NCI-H526 treated with DMSO at 0.1 percent for 48 hours (cell line): ENCODE data around the gene BTBD9.

Experiments
- DNase-seq: peaks from one replicate; lab custom pipeline; 2025; lab: John Stamatoyannopoulos, UW

Gene BTBD9

GRCh38 chr6:38481211-38481836, 158.4 kb downstream of the BTBD9 start:
- no peak for DNase-seq

DNA sequence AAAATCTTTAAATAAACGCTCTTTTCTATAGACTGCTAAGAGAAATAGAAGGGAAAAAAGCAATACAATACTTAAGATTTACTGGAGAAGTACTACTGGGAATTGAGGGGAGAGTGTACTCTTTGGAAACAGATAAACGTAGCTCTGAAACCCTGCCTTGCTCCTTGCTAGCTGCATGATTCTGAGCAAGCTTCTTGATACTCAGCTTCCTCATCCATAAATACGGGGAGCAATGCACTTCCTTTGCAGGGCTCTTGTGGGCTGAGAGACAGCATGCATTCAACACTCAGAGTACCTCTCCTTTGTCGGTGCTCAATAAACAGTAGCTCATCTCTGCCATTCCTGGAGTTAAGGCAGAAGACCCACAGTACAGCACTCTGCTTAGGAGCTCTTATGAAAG, 159.7 kb downstream of the BTBD9 start:
- no peak for DNase-seq

DNA sequence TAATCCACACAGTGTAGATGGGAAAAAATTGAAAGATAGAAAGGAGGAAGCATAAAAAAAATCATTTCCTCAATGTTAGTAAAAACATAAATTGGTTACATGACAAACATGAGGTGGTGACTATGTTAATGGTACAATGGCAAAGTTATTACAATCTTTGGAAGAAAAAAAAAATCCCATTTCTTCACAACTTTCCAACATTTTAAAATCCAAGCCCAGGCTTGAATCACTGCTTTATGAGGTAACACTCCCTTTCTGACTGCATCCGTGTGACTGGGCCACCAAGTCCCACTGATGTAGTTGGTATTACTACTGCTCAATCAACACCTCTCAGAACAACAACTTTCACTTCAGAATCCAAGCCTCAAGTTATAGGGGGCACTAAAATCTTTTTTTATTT, 160.4 kb downstream of the BTBD9 start:
- DNase-seq = no peak

GRCh38 chr6:38477680-38478260, 162.0 kb downstream of the BTBD9 start:
- no peak for DNase-seq

DNA sequence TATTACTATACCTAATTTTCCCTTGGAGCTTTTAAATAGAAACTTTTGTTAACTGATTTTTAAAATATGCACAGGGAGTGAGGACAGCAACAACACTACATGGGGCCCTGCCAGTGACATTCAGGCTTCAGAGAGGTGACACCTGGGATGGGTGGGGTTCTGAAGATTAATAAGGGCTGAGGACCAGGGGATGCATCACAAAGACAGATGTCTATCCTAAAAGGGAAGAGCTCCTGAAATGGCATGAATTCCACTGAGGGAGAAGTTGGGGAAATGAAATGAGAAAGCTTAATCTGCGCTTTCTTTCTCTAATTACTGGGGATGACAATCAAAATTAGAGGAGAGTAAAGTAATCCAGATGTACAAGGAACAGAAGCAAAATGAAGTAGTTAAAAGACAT, 162.8 kb downstream of the BTBD9 start:
- DNase-seq = no peak

DNA sequence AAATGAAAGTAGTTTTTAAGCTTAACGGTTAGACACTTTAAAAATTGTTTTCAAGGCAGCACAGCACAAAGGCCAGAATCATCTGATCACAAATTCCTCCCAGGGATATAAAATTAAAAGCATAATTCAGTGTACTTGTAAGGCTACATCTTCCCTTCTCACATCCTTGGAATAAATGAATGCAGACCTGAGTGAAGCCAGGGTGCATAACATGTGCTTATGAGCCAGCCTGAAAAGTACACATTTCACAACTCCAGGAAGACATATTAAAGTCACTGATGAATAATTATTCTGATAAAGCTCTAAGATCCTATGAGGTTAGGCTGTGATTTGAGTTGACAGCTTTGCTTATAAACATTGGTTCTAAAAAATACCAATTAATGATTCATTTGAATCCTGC, 163.6 kb downstream of the BTBD9 start:
- DNase-seq = no peak

DNA sequence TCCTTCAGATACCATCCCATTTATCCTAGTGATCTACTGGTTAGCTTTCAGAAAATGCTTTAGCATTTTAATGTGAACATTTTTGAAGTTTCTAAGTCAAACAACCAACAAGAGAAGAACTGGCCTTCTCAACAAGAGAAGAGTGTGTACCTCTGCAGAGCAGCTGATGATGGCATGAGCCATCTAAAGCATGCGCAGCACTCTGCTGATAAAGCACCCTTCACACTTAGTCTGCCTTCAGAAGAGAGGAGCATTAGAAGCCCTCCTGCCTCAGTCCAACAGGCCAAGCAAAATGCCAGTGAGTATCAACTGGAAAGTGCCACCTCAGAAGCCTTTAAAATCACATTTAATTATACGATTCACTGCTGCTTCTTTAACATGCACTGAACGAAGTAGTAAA, 169.2 kb downstream of the BTBD9 start:
- DNase-seq = no peak

DNA sequence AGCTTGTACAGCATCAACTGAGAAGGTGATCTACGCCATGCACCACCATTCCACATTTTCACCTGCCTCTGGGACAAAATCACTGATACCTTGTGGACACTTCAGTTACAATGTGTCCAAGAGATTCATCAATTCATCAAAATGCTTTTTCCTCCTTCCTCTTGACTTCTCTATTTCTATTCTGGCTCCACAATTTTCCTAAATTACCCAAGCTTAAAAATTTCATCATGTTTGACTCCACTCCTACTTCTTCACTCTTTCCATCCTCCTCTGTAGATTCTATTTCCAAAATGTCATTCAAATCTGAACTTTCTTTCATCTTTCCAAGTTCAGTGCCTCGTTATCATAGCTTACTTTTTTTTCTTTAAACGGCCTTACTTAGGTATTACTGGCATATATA, 172.2 kb downstream of the BTBD9 start:
- no peak for DNase-seq

GRCh38 chr6:38460186-38460585, 179.5 kb downstream of the BTBD9 start:
- no peak for DNase-seq

- no peak for DNase-seq
Measured at GRCh38 chr6:38459291-38459690, 180.4 kb downstream of the BTBD9 start.

DNA sequence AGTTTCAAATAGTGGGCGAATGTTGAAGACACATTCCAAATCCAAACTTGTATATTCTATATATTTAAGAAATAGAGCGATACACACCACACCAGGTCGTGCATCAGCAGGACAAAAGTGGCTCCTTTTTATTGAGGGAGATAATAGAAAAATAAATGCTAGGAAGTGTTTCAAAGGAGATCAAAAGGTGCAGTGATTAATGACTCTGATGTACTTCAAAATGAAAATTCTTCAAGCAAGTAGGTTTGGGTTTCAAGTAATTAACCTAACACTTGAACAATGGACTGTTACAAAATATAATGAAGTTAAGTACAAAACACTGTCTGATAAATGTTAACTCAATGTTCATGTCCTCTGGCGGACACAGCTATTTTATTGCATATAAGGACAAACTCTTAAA, 185.9 kb downstream of the BTBD9 start:
- no peak for DNase-seq

DNA sequence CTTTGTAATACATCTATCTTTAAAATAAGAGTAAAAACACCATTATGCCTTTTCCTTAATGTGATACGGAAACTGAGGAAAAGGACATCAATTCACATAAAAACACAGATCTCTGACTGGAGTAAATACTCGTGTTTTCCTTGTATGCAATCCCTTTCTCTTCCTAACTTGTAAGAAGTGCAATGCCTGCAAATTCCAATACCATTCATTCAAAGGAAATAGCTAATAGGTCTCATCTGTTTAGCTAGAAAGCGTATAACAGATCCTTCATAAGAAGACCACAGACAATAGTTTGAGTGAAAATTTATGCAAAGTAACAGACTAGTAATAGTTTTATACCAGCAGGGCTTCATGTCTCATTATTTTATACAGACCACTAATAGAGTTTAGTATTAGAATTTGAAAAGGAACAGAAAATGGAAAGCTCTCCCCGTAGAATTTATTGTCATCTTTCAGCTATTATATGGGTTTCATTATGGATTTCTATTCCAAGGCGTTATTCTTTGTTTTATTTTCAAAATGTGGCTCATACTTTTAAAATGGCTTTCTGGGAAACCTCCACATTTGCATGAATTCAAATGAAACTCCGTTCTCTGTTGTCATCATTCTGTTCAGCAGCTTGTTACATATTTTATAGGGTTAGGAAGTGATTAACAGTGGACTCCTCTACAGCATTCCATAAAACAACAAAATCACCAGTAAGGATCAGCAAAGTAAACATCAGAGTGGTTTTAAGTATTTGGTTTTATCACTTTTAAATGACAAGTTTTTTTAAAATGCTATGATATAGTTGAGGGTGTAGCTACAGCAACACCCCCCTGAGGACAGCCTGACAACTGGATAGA, 186.7 kb downstream of the BTBD9 start:
- peak; percentile 89 for DNase-seq

- DNase-seq = no peak
Measured at GRCh38 chr6:38450717-38451116, 189.0 kb downstream of the BTBD9 start.

- no peak for DNase-seq
Measured at GRCh38 chr6:38445925-38446324, 193.8 kb downstream of the BTBD9 start.

DNA sequence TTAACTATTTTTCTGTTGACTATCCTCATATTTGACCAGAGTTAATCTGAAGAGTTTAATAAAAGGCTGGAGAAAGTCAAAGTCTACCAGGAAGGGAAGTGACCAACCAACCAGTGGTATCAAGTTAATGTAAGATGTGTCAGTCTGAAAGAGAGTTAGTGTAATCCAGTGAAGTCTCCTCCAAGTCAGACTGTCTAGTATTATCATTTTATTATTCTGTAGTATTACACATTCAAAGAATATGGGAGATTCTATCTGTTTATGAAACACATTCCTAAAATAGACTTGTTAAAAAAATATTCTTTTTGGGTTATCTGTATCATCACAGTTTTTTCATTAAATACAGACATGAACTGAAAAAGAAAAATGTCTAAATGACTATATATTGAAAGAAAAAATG, 194.4 kb downstream of the BTBD9 start:
- no peak for DNase-seq

DNA sequence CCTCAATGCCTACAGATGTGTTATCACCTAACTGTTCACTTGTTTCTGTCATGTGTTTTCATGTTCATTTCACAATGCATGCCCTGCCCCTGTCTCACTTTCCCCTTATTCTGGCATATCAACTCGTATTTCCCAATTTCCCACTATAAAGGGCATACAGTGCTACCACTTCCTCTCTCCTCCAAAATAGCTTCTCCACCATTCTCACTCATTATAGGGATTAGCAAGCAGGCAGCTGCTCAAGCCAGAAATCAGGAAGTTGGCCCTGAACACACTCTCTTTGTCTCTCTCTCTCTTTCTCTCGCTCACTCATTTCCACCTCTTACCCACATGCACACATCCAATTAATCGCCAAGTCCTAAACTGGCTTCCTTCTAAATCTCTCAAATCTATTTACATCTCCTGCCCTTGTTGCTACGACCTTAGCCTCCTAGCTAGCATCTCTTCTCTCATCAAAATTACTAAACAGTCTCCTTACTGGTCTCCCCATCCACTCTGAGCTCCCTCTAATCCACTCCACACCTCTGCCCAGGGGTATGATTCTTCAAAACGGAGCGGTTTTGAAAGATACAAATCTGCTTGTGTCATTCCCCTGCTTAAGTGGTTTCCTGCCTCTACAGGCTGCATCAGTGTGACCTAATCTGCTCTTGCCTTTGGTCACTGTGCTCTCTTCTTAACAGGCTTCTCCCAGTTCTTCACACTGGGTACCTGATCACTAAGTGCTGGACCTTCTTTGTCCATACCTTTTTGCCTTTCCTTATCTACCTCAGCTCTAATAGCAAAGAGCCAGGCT, 196.2 kb downstream of the BTBD9 start:
- DNase-seq = no peak

- DNase-seq = no peak
Measured at GRCh38 chr6:38438097-38438496, 201.6 kb downstream of the BTBD9 start.

- DNase-seq = no peak
Measured at GRCh38 chr6:38436726-38437465, 202.8 kb downstream of the BTBD9 start.

GRCh38 chr6:38435330-38435729, 204.4 kb downstream of the BTBD9 start:
- DNase-seq = no peak

DNA sequence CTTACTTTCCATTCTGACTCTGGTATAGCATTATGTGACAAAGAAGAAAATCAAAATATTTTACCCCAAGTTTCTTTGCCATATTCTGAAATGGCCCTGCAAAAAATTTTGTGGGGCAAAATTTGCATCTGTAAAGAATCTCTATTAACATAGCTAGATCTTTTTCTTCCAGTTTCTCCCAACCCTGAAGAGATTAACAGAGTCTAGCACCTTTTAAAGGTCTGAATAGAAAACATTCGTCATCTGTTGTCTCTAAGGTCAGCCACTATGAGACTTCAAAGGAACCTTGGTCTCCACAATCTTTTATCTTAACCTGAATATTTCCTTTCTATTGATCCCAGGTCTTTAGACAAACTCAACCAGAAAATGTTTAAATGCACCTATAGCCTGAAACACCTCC, 205.7 kb downstream of the BTBD9 start:
- no peak for DNase-seq

GRCh38 chr6:38432479-38432878, 207.2 kb downstream of the BTBD9 start:
- DNase-seq = no peak

GRCh38 chr6:38432079-38432478, 207.7 kb downstream of the BTBD9 start:
- DNase-seq = no peak
